ENCODE measurements around the gene THADA.
A peak's percentile ranks its signal among the peaks of the same experiment; 100 is the strongest.

The THADA gene

DNA sequence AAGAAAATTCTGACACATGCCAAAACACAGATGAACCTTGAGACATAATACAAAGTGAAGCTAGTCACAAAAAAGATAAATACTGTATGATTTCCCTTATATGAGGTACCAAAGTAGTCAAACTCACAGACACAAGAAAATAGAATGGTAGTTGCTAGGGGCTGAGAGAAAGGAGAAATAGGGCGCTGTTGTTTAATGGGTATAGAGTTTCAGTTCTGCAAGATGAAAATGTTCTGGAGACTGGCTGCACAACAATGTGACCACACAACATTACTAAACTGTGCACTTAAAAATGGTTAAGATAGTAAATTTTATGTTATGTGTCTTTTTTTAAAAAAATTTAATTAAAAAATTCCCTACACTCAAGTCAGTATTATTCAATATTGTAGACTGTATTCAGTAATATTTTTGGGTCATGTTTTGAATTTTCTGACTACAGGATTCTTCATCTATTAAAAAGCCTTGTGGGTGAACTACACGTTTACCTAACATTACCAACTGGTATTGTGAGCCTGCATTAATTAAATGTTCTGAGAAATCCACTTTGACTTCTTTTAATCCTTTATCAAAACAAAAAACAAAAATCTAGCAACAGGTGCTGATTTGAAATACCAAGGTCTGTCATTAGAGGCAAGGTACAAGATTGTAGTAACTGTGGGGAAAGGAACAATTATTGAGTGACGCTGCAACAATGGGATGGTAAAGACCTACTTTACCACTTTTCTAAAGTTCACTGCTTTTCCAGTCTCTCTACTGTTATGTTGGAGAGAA lies 228.6 kb downstream of the THADA start:
- Histone ChIP-seq H3K27me3 (no peaks in the 10 kb centered on the region), H3K4me2 (peak overlapping the region in 2 of 11 experiments; percentile 15 to 18; a peak in 3 of 22 replicates), H3K9me3 (replicated peaks in 1 of 11) (peaks cover 0 to 25% (median 0%) of the 10 kb centered on the region in 11 experiments; a peak in 7 of 22 replicates), H3K4me3 (no peak overlapping the region), H3K9ac (no peak overlapping the region), H3K4me1 (peaks cover 0 to 39% (median 5%) of the 10 kb centered on the region in 10 experiments; a peak in 10 of 20 replicates), H3K27ac (no peak overlapping the region; a peak in 1 of 22 replicates), H4K20me1 (no peaks in the 10 kb centered on the region), H3K36me3 (peaks cover 0 to 10% (median 0%) of the 10 kb centered on the region in 11 experiments; a peak in 4 of 22 replicates)
- no peak for TF ChIP-seq Cebpa-rat (IDR thresholded peaks at IDR 0.05)

DNA sequence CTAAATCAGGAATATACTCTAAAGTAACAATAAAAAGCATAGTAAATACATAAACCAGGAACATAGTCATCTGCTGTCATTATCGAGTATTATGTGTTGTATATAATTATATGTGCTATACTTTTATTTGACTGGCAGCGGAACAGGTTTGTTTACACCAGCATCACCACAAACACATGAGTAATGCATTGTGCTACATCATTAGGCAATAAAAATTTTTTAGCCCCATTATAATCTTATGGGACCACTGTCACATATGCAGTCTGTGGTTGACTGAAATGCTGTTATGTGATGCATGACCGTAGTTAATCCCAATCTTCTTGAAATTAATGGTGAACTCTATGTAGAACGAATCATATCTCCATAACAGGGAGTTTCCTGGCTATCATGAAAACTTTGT lies 232.7 kb downstream of the THADA start:
- H3K9me3 ChIP-seq (replicated peaks in 1 of 11) = peaks cover 0 to 18% (median 0%) of the 10 kb centered on the region in 11 experiments; a peak in 5 of 22 replicates

DNA sequence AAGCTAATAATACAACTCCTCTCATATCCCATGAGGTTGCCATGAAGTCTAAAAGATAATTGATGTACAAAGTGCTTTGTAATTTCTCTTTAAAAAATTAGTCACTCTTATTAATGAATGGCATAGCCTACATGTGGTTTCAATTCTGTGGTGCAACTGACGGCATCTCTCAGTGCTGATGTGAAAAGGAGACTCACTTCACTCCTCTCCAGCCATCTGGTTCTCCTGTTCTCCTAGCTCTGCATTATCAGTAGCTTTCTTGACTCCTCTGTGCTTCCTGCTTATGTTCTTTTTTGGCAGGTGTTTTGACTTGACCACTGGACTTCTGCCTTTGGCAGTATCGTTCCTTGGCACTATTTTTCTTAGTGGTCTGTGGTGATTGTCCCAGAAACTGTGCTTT lies 234.6 kb downstream of the THADA start:
- Histone ChIP-seq H3K27me3 (no peaks in the 10 kb centered on the region), H3K4me1 (peaks cover 0 to 1% (median 0%) of the 10 kb centered on the region in 10 experiments; a peak in 2 of 20 replicates), H3K9me3 (replicated peaks in 1 of 11) (peaks cover 0 to under 1% (median 0%) of the 10 kb centered on the region in 11 experiments; a peak in 1 of 22 replicates), H3K36me3 (peaks cover 0 to 10% (median 0%) of the 10 kb centered on the region in 11 experiments; a peak in 2 of 22 replicates), H3K9ac (no peak overlapping the region), H3K27ac (no peak overlapping the region), H4K20me1 (no peaks in the 10 kb centered on the region), H3K4me2 (no peak overlapping the region), H3K4me3 (no peak overlapping the region)
- no peak for TF ChIP-seq Cebpa-rat (IDR thresholded peaks at IDR 0.05)

More for the DNA sequence above, 232.7 kb downstream of the THADA start:
- H3K4me2 ChIP-seq = no peak overlapping the region
- H3K9ac ChIP-seq = no peak overlapping the region
- H3K27ac ChIP-seq = no peak overlapping the region
- peaks cover 0 to 10% (median 0%) of the 10 kb centered on the region in 11 experiments; a peak in 3 of 22 replicates for H3K36me3 ChIP-seq
- no peak overlapping the region for H3K4me3 ChIP-seq
- no peaks in the 10 kb centered on the region for H3K27me3 ChIP-seq
- peaks cover 0 to 18% (median 0%) of the 10 kb centered on the region in 10 experiments; a peak in 5 of 20 replicates for H3K4me1 ChIP-seq
- no peaks in the 10 kb centered on the region for H4K20me1 ChIP-seq
- TF ChIP-seq Cebpa-rat (IDR thresholded peaks at IDR 0.05) = no peak

DNA sequence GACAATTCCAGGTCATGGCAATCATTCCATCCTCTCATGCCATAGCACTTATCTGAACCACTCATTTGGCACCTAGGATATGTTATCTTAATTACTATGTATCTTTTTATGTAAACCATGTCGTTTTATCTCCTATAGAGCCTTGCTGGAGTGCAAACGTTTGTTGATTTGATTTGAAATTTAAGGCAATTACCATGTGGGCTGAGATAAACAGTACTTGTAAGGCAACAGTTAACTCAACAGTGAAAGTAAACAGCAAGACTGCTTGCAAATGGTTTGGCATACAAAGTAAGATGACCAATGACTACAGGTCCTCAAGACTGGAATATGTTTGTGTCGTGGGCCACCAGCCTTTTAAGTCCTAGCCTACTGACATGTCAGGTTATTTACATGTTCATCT lies 235.7 kb downstream of the THADA start:
- Histone ChIP-seq H3K4me1 (peaks cover 0 to 5% (median 0%) of the 10 kb centered on the region in 10 experiments; a peak in 3 of 20 replicates), H3K4me3 (no peak overlapping the region), H4K20me1 (no peaks in the 10 kb centered on the region), H3K27me3 (no peaks in the 10 kb centered on the region), H3K4me2 (no peak overlapping the region), H3K9me3 (replicated peaks in 1 of 11) (peaks cover 0 to 8% (median 2%) of the 10 kb centered on the region in 11 experiments; a peak in 7 of 22 replicates), H3K36me3 (peaks cover 0 to 10% (median 0%) of the 10 kb centered on the region in 11 experiments; a peak in 2 of 22 replicates), H3K9ac (no peak overlapping the region), H3K27ac (no peak overlapping the region)
- TF ChIP-seq Cebpa-rat (IDR thresholded peaks at IDR 0.05) = no peak

DNA sequence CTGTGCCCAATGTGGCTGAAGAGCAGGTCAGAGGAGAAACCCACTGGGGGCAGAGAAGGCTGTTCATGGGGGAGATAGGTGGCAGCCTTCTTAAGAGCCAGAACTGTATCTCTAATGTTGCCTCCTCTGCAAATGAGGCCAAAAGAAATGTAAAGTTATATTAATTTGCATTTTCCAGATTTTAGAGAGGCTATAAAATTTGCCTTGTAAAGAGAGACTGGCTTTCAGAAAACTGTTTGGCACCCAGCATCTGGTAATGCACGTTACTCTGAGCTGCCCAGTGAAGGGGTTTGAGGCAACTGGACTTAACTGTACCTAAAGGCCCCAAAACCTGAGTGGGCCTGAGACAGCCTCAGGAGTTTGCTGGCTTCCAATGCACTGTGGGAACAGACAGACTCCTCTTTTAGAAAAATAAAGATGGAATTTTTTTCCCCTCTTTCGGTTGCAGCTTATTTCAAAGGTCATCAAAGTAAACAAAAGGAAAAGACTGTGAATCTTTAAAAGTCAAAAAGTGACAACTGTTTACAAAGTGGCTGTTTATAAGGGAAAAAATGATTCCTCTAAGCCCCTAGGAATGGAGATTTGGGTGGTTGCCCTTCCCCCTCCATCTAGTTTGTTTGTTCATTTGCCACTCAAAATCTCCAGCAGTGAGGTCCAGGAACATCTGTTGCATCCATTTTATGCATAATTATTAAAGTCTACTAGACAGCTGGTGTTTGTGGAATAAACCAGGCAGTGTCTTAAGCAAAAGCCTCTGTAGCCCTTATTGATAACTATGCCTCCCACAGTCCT lies 237.2 kb downstream of the THADA start:
- H3K4me3 ChIP-seq = no peak overlapping the region
- H3K4me1 ChIP-seq = peaks cover 0 to 12% (median 0%) of the 10 kb centered on the region in 10 experiments; a peak in 3 of 20 replicates
- H3K36me3 ChIP-seq = peaks cover 0 to 7% (median 0%) of the 10 kb centered on the region in 11 experiments; a peak in 5 of 22 replicates
- H4K20me1 ChIP-seq = no peaks in the 10 kb centered on the region
- peaks cover 5 to 17% (median 8%) of the 10 kb centered on the region in 11 experiments; a peak in 16 of 22 replicates for H3K9me3 ChIP-seq (replicated peaks in 1 of 11)
- TF ChIP-seq Cebpa-rat (IDR thresholded peaks at IDR 0.05) = no peak
- no peak overlapping the region for H3K27ac ChIP-seq
- no peak overlapping the region for H3K4me2 ChIP-seq
- no peak overlapping the region for H3K9ac ChIP-seq
- no peaks in the 10 kb centered on the region for H3K27me3 ChIP-seq

DNA sequence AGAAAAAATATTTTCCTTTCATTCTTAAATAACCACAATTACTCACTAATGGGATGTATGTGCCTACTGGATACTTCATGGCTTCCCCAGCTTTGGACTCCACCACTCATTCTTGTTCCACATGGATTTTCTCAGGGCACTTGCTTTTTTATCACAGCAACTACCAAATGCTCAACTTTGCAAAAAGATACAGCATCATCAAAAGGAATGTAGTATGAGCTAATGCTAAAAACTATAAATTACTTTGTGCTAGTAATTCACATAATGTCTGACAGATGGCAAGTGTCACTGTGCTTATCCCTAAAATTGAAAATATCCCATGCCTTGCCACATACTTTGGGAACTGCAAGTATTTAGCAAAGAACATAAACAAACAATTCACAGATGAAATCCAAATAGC lies 239.1 kb downstream of the THADA start:
- peaks cover 0 to 6% (median 0%) of the 10 kb centered on the region in 11 experiments; a peak in 5 of 22 replicates for H3K36me3 ChIP-seq
- no peaks in the 10 kb centered on the region for H3K27me3 ChIP-seq
- H3K4me1 ChIP-seq = peaks cover 0 to 12% (median 0%) of the 10 kb centered on the region in 10 experiments; a peak in 3 of 20 replicates
- H4K20me1 ChIP-seq = no peaks in the 10 kb centered on the region
- no peak overlapping the region for H3K4me3 ChIP-seq
- H3K27ac ChIP-seq = no peak overlapping the region
- H3K9me3 ChIP-seq (replicated peaks in 1 of 11) = peaks cover 5 to 19% (median 10%) of the 10 kb centered on the region in 11 experiments; a peak in 16 of 22 replicates
- TF ChIP-seq Cebpa-rat (IDR thresholded peaks at IDR 0.05) = no peak
- no peak overlapping the region for H3K4me2 ChIP-seq
- H3K9ac ChIP-seq = no peak overlapping the region

DNA sequence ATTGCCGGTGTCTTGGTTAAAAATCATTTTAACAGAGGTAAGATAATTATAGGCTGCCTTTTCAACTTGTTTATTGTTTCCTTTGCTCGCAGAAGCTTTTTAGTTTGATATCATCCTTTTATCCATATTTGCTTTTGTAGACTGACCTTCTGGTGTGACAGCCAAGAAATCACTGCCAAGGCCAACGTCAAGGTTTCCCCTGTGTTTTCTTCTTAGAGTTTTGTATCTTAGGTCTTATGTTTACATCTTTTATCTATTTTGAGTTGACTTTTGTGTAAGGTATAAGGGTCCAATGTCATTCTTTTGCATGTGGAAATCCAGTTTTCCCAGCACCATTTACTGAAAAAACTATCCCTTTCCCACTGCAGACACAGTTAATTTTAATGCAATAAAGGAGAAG lies 240.4 kb downstream of the THADA start:
- H3K4me2 ChIP-seq = peak overlapping the region in 2 of 11 experiments; percentile 10 to 12; a peak in 2 of 22 replicates
- H3K4me3 ChIP-seq = no peak overlapping the region
- TF ChIP-seq Cebpa-rat (IDR thresholded peaks at IDR 0.05) = no peak
- no peak overlapping the region for H3K9ac ChIP-seq
- no peak overlapping the region for H3K27ac ChIP-seq
- peaks cover 0 to 6% (median 0%) of the 10 kb centered on the region in 11 experiments; a peak in 6 of 22 replicates for H3K36me3 ChIP-seq
- peaks cover 5 to 19% (median 10%) of the 10 kb centered on the region in 11 experiments; a peak in 16 of 22 replicates for H3K9me3 ChIP-seq (replicated peaks in 1 of 11)
- H3K4me1 ChIP-seq = peaks cover 0 to 12% (median 0%) of the 10 kb centered on the region in 10 experiments; a peak in 3 of 20 replicates
- H4K20me1 ChIP-seq = no peaks in the 10 kb centered on the region
- no peaks in the 10 kb centered on the region for H3K27me3 ChIP-seq

DNA sequence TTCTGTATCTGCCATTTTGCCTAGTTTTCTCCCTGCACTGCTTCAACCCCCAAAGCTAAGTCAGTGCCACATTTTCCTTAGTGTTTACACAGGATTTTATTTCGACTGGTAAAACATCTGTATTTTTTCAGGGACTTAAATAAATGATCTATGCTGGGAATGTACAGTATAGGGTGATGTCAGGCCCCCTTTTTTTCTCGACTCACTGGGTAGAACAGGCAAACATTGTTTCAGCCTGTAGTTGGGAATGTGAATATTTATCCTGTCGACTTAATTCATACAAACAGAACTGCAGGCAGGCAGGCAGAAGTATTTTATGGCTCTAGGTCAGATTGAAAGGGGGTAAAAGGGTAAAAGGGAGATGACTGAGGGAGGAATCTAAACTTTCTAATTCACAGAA lies 245.9 kb downstream of the THADA start:
- Histone ChIP-seq H3K36me3 (peaks cover 0 to 8% (median 0%) of the 10 kb centered on the region in 11 experiments; a peak in 8 of 22 replicates), H4K20me1 (no peaks in the 10 kb centered on the region), H3K27me3 (no peaks in the 10 kb centered on the region), H3K9me3 (replicated peaks in 1 of 11) (peaks cover 3 to 14% (median 6%) of the 10 kb centered on the region in 11 experiments; a peak in 16 of 22 replicates), H3K4me1 (peaks cover 6 to 20% (median 8%) of the 10 kb centered on the region in 10 experiments; a peak in 15 of 20 replicates), H3K4me3 (no peak overlapping the region), H3K27ac (no peak overlapping the region), H3K9ac (no peak overlapping the region), H3K4me2 (no peak overlapping the region)
- no peak for TF ChIP-seq Cebpa-rat (IDR thresholded peaks at IDR 0.05)
